ENCODE data around the gene HEXA. TPM values are rescaled to one million over a fixed set of nuclear protein-coding genes. Genes with fewer than 3 reads are reported as not detected.
A peak's percentile ranks its signal among the peaks of the same experiment; 100 is the strongest.

HEXA gene
- total RNA-seq, 1 experiment from 2014 or later = 49.7 TPM

DNA sequence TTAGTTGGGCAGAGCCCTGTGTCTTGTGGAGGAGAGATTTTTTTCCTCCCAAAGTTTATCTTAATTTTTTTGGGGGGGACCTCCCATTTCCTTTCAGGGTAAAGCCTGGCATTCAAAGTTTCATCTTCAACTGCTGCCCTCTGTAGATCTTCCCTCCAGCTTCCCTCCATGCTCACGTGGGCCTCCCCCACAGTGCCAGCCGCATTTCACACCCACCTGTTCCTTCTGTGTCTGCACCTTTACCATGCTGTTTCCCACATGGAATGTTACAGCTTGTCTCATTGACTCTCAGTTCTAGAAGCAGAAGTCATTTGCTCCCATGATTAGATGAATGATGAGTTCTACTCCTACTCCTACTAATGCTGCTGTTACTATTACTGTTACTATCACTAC, 62.4 kb downstream of the HEXA start (continued):
- TF ChIP-seq MYBL2 (CRISPR knock-in tag; IDR thresholded peaks at IDR 0.05) (no peak), ZNF263 (CRISPR knock-in tag; IDR thresholded peaks at IDR 0.05; ENCODE audit: low read depth) (no peak), ZNF232 (CRISPR knock-in tag; IDR thresholded peaks at IDR 0.05) (no peak), TEAD1 (CRISPR knock-in tag; IDR thresholded peaks at IDR 0.05) (no peak), NFE2L1 (CRISPR knock-in tag; IDR thresholded peaks at IDR 0.05) (no peak), ETV6 (CRISPR knock-in tag; IDR thresholded peaks at IDR 0.05) (no peak), MLX (CRISPR knock-in tag; IDR thresholded peaks at IDR 0.05) (no peak)
- TF ChIP-seq, protein P1, sequence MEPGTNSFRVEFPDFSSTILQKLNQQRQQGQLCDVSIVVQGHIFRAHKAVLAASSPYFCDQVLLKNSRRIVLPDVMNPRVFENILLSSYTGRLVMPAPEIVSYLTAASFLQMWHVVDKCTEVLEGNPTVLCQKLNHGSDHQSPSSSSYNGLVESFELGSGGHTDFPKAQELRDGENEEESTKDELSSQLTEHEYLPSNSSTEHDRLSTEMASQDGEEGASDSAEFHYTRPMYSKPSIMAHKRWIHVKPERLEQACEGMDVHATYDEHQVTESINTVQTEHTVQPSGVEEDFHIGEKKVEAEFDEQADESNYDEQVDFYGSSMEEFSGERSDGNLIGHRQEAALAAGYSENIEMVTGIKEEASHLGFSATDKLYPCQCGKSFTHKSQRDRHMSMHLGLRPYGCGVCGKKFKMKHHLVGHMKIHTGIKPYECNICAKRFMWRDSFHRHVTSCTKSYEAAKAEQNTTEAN (CRISPR knock-in tag; IDR thresholded peaks at IDR 0.05) = no peak

- no peak overlapping the region for H3K4me3 Mint-ChIP-seq
- CTCF ChIA-PET = interaction anchor here (0.6 to 2.0 kb wide), 18 partner anchors 9 to 1104 kb away, joined by 3 to 8 read pairs (median 4); no protein-coding TSS in a partner anchor
- POLR2A ChIA-PET = interaction anchor here (0.5 kb wide), 1 partner anchor 962 kb away, joined by 3 read pairs; no protein-coding TSS in a partner anchor
- peak; percentile 98 for ATAC-seq
- peak; percentile 80 for DNase-seq (ENCODE audit: low spot score)
- H3K27me3 Mint-ChIP-seq (ENCODE audit: low read depth) = peaks cover 55% of the 10 kb centered on the region
- H3K27ac Mint-ChIP-seq = no peak overlapping the region
- H3K9me3 Mint-ChIP-seq = no peaks in the 10 kb centered on the region
- TF ChIP-seq, protein P2, sequence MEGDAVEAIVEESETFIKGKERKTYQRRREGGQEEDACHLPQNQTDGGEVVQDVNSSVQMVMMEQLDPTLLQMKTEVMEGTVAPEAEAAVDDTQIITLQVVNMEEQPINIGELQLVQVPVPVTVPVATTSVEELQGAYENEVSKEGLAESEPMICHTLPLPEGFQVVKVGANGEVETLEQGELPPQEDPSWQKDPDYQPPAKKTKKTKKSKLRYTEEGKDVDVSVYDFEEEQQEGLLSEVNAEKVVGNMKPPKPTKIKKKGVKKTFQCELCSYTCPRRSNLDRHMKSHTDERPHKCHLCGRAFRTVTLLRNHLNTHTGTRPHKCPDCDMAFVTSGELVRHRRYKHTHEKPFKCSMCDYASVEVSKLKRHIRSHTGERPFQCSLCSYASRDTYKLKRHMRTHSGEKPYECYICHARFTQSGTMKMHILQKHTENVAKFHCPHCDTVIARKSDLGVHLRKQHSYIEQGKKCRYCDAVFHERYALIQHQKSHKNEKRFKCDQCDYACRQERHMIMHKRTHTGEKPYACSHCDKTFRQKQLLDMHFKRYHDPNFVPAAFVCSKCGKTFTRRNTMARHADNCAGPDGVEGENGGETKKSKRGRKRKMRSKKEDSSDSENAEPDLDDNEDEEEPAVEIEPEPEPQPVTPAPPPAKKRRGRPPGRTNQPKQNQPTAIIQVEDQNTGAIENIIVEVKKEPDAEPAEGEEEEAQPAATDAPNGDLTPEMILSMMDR (IDR thresholded peaks at IDR 0.05) = peak; percentile 73
- no peak for TF ChIP-seq ELF4 (CRISPR knock-in tag; IDR thresholded peaks at IDR 0.05; ENCODE audit: low read depth)
- no peaks in the 10 kb centered on the region for H3K36me3 Mint-ChIP-seq
- no peaks in the 10 kb centered on the region for H3K4me1 Mint-ChIP-seq
These were observed 63.0 kb downstream of the HEXA start for GRCh38 chr15:72312605-72313447.

DNA sequence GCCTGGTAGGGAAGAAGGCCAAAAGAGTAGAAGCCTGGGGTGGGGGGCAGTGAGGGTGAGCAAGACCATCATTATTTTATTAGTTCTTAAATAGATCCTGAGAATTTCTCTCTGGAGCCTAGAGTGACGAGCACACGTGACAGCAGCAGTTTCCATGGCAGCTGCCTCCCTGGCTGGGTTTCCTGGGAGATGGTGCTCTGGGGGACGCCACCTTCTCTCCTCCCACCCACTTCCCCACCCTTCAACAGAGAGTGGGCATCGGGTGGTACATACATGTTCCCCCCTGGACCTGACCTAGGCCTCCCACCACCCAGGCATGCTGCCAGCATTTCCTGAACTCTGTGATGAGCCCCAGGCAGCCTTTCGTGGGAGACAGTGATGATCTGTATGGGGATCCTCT, 68.8 kb downstream of the HEXA start:
- ATAC-seq (no peak), DNase-seq (ENCODE audit: low spot score) (no peak)
- no peaks in the 10 kb centered on the region for H3K9me3 Mint-ChIP-seq
- ChIA-PET CTCF (no interaction called here), POLR2A (no interaction called here)
- peaks cover 56% of the 10 kb centered on the region for H3K27me3 Mint-ChIP-seq (ENCODE audit: low read depth)
- no peak overlapping the region for H3K4me3 Mint-ChIP-seq
- H3K36me3 Mint-ChIP-seq = no peaks in the 10 kb centered on the region
- TF ChIP-seq EMX1 (CRISPR knock-in tag; IDR thresholded peaks at IDR 0.05) (no peak), ZNF138 (CRISPR knock-in tag; conservative IDR thresholded peaks at IDR 0.05) (no peak), GABPB1 (CRISPR knock-in tag; IDR thresholded peaks at IDR 0.05) (no peak), ERG (CRISPR knock-in tag; IDR thresholded peaks at IDR 0.05) (no peak), KAT7 (CRISPR knock-in tag; IDR thresholded peaks at IDR 0.05; ENCODE audit: borderline replicate concordance) (no peak), MYBL2 (CRISPR knock-in tag; IDR thresholded peaks at IDR 0.05) (no peak), USF1 (CRISPR knock-in tag; IDR thresholded peaks at IDR 0.05) (no peak)
- no peaks in the 10 kb centered on the region for H3K4me1 Mint-ChIP-seq
- H3K27ac Mint-ChIP-seq = no peak overlapping the region

All from WTC11 (cell line).